Naive B cell (primary cell): Measurements from ENCODE around the gene UFM1. TPM values are rescaled to one million over a fixed set of nuclear protein-coding genes. Genes with fewer than 3 reads are reported as not detected.
A peak's percentile ranks its signal among the peaks of the same experiment; 100 is the strongest.
"Not testable (repeated sequence)": the region's sequence is repeated elsewhere in the genome, so short reads cannot be mapped to it uniquely, and the experiment has no call there.

Source experiments
- ATAC-seq, 2 donors: fragments of 150-1000 bp; cut with Tn5 transposase; 2 replicates each; pipeline ENCODE4 v1.10.0; 2021; ENCODE audit warnings: low read depth in 2 of 2, mild to moderate bottlenecking in 2 of 2, moderate library complexity in 2 of 2
- DNase-seq: peaks from one replicate; pipeline ENCODE4 v3.0.0; 2022
- H3K27ac Mint-ChIP-seq, 6 donors: one replicate each; pipeline ENCODE4 v1.8.0; 2020 to 2022; ENCODE audit warnings: mild to moderate bottlenecking in 6 of 6, mixed read lengths in 6 of 6, moderate library complexity in 5 of 6, inconsistent platforms in 2 of 6
- H3K27me3 Mint-ChIP-seq, 3 donors: one replicate each; pipeline ENCODE4 v1.8.0; 2021 to 2022; ENCODE audit warnings: mixed read lengths in 3 of 3, mild to moderate bottlenecking in 1 of 3
- H3K36me3 Mint-ChIP-seq, 2 donors: one replicate each; pipeline ENCODE4 v1.8.0; 2020 to 2022; ENCODE audit warnings: mixed read lengths in 2 of 2, inconsistent platforms in 1 of 2, mild to moderate bottlenecking in 1 of 2
- H3K4me1 Mint-ChIP-seq, 3 donors: one replicate each; pipeline ENCODE4 v1.8.0; 2020 to 2022; ENCODE audit warnings: mixed read lengths in 3 of 3, inconsistent platforms in 1 of 3, mild to moderate bottlenecking in 1 of 3, moderate library complexity in 1 of 3
- H3K4me3 Mint-ChIP-seq, 8 donors: one replicate each; pipeline ENCODE4 v1.8.0; 2020 to 2022; ENCODE audit warnings: mild to moderate bottlenecking in 8 of 8, mixed read lengths in 8 of 8, moderate library complexity in 8 of 8, inconsistent platforms in 2 of 8
- H3K9me3 Mint-ChIP-seq, 7 donors: one replicate each; pipeline ENCODE4 v1.8.0; 2020 to 2022; ENCODE audit warnings: mixed read lengths in 7 of 7, mild to moderate bottlenecking in 5 of 7, inconsistent platforms in 2 of 7, moderate library complexity in 1 of 7
- polyA plus RNA-seq, 6 donors: library from polyadenylated mRNA; unstranded; fragments of 300-500 nt; fragmentation: Illumina TruSeq; gene quantifications; one replicate each; pipeline ENCODE4 v1.2.3, GENCODE V29; 2021; ENCODE audit warnings: low read depth in 6 of 6

UFM1 gene
- 10 to 100 TPM; 65.2 to 85.5 (median 72.8) TPM for polyA plus RNA-seq

DNA sequence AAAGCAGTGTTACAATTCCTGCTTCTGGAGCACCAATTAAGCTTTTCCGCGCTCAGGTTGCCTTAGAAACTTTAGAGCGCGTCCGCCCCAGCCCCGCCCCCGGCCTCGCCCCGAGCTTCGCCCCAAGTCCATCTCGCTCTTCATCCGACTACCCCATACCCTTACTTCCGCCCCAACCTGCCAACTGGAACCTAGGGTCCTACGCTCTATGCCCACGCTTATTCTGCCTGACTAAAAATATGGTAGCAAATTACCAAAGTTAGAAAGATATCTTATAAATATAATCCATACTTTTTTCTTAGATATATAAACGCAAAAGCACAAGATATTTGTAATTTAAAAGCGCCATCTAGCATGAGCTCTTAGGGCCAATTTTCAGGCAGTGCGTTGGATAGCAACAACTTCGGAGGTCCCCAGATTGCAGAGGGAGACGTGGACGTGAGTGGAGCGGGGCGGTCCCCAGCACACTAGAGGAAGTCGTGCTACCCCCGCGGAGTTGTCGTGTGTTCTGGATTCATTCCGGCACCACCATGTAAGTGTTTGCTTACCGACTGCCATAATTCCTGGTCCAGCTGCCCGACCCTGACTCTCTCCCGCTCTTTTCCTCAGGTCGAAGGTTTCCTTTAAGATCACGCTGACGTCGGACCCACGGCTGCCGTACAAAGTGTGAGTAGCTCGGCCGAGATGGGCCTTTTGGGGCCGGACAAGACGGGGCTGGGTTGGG, at the start of gene UFM1:
TSS of gene UFM1 (plus strand) at position 462 of the 724 bp plus-strand sequence. CDS start at position 531, 69 bp downstream.
- Mint-ChIP-seq H3K9me3 (no peaks in the 10 kb centered on the region), H3K4me3 (peak within 1 kb of the TSS; percentile 89 to 100 (median 99)), H3K4me1 (peaks cover 27 to 39% (median 28%) of the 10 kb centered on the region in 3 donors), H3K27me3 (no peaks in the 10 kb centered on the region), H3K27ac (peak within 1 kb of the TSS; percentile 95 to 99 (median 98)), H3K36me3 (peaks cover 7 to 12% of the 10 kb centered on the region in 2 donors)
- peak; percentile 91 to 93 for ATAC-seq
- peak; percentile 89 for DNase-seq

DNA sequence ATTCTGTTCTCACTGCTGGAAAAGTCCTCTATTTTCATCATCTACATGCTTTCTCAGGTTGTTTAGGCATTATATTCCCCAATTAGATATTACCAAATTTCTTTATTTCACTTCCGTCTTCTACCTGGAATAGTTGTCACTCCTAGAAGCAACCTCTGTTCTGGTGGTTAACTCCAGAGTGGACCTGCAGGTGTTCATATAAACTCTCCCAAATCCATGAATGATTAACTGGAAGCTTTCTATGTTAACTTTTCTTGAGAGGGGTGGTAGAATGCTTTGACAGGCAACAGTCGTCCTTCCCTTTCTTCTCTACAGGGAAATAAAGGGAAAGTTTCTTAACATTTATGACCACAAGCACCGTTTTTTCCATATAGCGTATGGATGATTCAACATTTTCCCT, 48.4 kb upstream of the UFM1 start:
- ATAC-seq, result no peak
- H3K27me3 Mint-ChIP-seq, result peaks cover 0 to 4% (median 0%) of the 10 kb centered on the region in 3 donors
- no peaks in the 10 kb centered on the region for H3K36me3 Mint-ChIP-seq

DNA sequence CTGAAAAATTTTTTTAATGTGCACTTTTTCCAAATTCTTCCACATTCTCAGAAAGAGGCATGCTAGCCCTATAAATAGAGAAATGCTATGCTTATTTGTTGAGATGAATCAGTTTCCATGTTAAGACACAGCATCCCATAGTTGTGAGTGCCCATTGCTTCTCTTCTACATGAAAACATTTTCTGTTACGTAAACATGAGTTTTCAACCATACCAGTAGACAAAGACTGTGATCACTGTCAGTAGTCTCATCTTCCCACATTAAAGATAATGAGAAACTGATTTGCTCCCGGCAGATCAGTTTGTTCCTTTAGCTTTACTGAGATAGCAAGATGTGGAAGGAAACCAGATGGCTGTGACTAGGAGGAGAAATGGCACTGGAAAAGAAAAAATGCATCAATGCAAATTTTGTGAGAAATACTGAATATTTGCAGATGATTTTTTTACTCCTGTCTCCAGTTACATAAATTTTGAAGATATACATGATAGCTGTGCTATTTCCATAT, 45.8 kb upstream of the UFM1 start:
- Mint-ChIP-seq H3K27me3 (peaks cover 0 to 4% (median 0%) of the 10 kb centered on the region in 3 donors), H3K36me3 (no peaks in the 10 kb centered on the region), H3K9me3 (peaks cover 0 to 7% (median 2%) of the 10 kb centered on the region in 7 donors), H3K4me1 (no peaks in the 10 kb centered on the region), H3K4me3 (no peak overlapping the region), H3K27ac (no peak overlapping the region)
- no peak for ATAC-seq
- DNase-seq, result no peak

More for the DNA sequence above, 48.4 kb upstream of the UFM1 start:
- Mint-ChIP-seq H3K4me3 (no peak overlapping the region), H3K9me3 (peaks cover 0 to 5% (median 2%) of the 10 kb centered on the region in 7 donors), H3K4me1 (no peaks in the 10 kb centered on the region), H3K27ac (no peak overlapping the region)
- DNase-seq, result no peak

DNA sequence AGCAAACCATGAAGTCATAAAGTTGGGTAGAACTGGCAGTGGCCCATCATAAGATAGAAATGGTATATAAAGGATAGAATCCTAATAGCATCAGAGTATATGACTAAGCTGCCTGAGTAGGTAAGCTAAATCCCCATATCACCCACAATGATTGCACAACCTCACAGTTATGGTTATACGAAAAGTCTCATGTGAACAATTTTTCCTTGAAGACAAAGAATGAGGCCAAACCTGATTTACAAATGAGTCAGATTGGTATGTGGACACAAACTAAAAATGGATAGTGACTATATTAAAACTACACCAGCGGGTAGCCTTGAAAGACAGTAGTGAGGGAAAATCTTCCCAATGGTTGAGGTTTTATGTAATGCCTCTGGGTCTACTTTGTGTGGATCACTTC, 40.9 kb upstream of the UFM1 start:
- peaks cover 0 to 9% (median 5%) of the 10 kb centered on the region in 7 donors for H3K9me3 Mint-ChIP-seq
- H3K4me3 Mint-ChIP-seq, result no peak overlapping the region
- H3K27ac Mint-ChIP-seq, result no peak overlapping the region
- ATAC-seq, result no peak
- H3K27me3 Mint-ChIP-seq, result peaks cover 0 to 4% (median 0%) of the 10 kb centered on the region in 3 donors
- no peaks in the 10 kb centered on the region for H3K36me3 Mint-ChIP-seq
- no peaks in the 10 kb centered on the region for H3K4me1 Mint-ChIP-seq
- DNase-seq, result no peak

DNA sequence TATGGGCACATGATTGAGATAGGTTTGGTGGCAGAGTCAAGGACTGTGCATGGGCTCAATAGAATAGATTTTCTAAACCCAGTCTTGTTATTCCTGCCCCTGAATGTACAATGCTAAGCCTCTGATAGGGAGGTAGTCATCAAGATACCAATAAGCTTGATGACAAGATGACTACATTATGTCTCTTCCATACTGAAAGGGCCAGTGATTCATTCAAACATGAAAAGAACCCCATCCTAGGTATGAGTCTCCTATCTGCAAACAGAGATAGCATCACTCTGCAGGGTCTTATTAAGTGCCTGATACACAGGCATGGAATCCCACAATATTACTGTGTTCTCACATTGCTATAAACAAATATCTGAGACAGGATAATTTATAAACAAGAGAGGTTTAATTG, 40.3 kb upstream of the UFM1 start:
- Mint-ChIP-seq H3K27me3 (peaks cover 0 to 4% (median 0%) of the 10 kb centered on the region in 3 donors), H3K4me1 (no peaks in the 10 kb centered on the region), H3K27ac (no peak overlapping the region), H3K36me3 (no peaks in the 10 kb centered on the region), H3K4me3 (no peak overlapping the region), H3K9me3 (peaks cover 0 to 9% (median 5%) of the 10 kb centered on the region in 7 donors)
- DNase-seq (no peak), ATAC-seq (no peak)

DNA sequence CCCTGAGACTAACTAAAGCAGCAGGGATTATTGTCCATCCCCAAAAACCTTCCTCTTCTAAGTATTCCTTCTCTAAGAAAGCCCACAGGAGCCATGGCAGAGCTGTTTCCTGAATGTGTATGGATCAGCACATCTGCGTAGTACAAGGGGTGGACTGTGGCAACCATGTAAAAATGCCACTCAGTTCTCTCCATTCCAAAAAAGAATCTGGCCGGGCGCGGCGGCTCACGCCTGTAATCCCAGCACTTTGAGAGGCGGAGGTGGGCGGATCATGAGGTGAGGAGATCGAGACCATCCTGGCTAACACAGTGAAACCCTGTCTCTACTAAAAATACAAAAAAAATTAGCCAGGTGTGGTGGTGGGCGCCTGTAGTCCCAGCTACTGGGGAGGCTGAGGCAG, 38.5 kb upstream of the UFM1 start:
- not testable (repeated sequence) for H3K27ac Mint-ChIP-seq, ATAC-seq, H3K36me3 Mint-ChIP-seq, H3K4me1 Mint-ChIP-seq, H3K27me3 Mint-ChIP-seq, DNase-seq, H3K4me3 Mint-ChIP-seq, H3K9me3 Mint-ChIP-seq

DNA sequence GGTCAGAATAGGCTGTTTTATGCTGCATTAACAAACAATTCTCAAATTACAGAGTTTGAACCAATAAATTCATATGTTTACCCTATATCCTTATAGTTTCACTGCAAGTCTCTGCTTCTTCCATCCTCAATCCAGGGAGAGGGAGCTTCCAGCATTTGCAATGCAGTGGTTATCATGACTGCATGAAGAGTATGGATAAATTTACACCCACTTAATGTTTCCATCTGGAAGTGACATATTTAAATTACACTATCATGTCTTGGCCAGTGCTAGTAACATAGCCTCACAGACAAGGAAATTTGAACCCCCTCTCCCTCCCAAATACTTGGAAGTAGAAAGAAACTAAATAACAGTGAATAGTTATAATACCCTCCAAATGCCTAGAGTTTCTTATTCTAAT, 33.5 kb upstream of the UFM1 start:
- no peak for ATAC-seq
- Mint-ChIP-seq H3K27ac (no peak overlapping the region), H3K27me3 (peaks cover 0 to 22% (median 12%) of the 10 kb centered on the region in 3 donors), H3K4me1 (no peaks in the 10 kb centered on the region), H3K4me3 (no peak overlapping the region), H3K36me3 (peaks cover 0 to 8% of the 10 kb centered on the region in 2 donors), H3K9me3 (peaks cover 0 to 8% (median 5%) of the 10 kb centered on the region in 7 donors)
- no peak for DNase-seq

DNA sequence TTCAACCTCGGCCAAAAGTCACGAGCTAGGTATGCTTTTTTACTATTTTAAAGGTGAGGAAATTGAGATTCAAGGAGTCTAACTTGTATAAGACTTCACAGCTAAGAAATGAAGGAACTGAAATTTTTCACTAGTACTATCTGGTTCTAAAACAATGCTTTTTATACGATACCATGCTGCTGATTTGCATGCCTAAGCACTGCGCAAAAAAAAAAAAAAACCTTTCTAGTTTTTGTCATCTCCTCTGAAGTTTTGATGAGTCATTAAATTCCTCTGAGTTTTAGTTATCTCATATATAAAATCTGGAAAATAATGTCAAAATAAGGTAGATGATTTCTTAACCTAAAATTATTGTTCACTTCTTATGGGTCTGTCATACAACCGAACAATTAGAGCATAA, 28.0 kb upstream of the UFM1 start:
- Mint-ChIP-seq H3K4me3 (no peak overlapping the region), H3K27me3 (peaks cover 12 to 35% (median 18%) of the 10 kb centered on the region in 3 donors), H3K4me1 (no peaks in the 10 kb centered on the region), H3K9me3 (peaks cover 0 to 8% (median 3%) of the 10 kb centered on the region in 7 donors), H3K36me3 (peaks cover 0 to 8% of the 10 kb centered on the region in 2 donors), H3K27ac (no peak overlapping the region)
- DNase-seq, result no peak
- ATAC-seq, result no peak

DNA sequence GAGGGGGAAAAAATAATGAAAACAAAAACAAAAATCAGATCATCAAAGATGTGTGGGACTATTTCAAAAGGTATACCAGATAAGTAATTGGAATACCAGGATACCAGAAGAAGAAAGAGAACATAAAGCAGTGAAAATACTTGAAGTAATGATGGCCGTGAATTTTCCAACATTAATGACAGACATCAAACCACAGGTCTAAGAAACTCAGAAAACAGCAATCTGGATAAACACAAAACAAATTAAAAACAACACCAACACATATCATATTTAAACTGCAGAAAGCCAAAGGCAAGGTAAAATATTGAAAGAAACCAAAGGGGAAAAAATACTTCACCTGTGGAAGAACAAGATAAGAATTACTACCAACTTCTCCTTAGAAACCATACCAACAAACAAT, 24.2 kb upstream of the UFM1 start:
- no peak for DNase-seq
- no peak for ATAC-seq
- H3K4me3 Mint-ChIP-seq, result no peak overlapping the region
- H3K36me3 Mint-ChIP-seq, result no peaks in the 10 kb centered on the region
- no peaks in the 10 kb centered on the region for H3K4me1 Mint-ChIP-seq
- H3K27me3 Mint-ChIP-seq, result peaks cover 0 to 18% (median 15%) of the 10 kb centered on the region in 3 donors
- H3K9me3 Mint-ChIP-seq, result peaks cover 0 to 5% (median 0%) of the 10 kb centered on the region in 7 donors
- H3K27ac Mint-ChIP-seq, result no peak overlapping the region

DNA sequence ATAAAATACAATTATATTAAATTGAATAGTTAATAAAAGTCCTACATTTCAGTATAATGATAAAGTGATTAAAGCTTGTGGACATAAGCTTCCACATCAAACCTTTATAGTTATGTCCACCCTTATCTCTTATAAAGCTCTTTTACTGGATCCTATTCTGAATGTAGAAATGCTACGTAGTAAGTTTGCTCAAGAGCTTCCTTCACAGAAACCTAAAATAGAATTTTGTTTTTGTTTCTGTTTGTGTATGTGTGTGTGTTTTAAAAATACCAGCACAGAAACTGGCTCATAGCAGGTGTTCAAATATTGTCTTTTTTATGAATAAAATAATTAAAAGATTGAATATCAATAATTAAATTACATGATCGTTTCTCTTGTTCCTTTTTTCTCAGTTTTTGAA, 21.0 kb upstream of the UFM1 start:
- DNase-seq (no peak), ATAC-seq (no peak)
- H3K27ac Mint-ChIP-seq, result no peak overlapping the region
- peaks cover 0 to 4% (median 0%) of the 10 kb centered on the region in 7 donors for H3K9me3 Mint-ChIP-seq
- H3K4me3 Mint-ChIP-seq, result no peak overlapping the region
- H3K36me3 Mint-ChIP-seq, result no peaks in the 10 kb centered on the region
- peaks cover 0 to 18% (median 12%) of the 10 kb centered on the region in 3 donors for H3K27me3 Mint-ChIP-seq
- no peaks in the 10 kb centered on the region for H3K4me1 Mint-ChIP-seq

DNA sequence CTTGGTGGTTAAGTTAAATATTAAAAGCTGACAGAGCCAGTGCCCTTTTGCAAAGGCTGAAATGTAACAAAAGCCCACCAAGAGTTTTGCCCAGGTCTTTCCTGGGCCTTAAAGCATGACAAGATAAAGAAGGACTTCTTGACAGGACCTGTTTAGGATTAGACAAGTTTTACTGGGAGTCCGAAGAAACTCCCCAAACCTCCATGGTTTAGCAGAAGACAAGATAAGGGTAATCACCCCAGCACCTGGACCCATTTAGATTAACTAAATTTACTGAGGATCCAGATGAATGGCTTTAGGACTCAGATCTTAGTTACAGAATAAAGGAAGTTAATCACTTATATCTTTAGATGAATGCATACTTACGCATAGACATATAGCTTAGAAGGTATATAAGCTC, 14.8 kb upstream of the UFM1 start:
- ATAC-seq, result no peak
- DNase-seq, result no peak
- Mint-ChIP-seq H3K36me3 (no peaks in the 10 kb centered on the region), H3K4me1 (no peaks in the 10 kb centered on the region), H3K4me3 (no peak overlapping the region), H3K27ac (no peak overlapping the region), H3K27me3 (no peaks in the 10 kb centered on the region), H3K9me3 (no peaks in the 10 kb centered on the region)

DNA sequence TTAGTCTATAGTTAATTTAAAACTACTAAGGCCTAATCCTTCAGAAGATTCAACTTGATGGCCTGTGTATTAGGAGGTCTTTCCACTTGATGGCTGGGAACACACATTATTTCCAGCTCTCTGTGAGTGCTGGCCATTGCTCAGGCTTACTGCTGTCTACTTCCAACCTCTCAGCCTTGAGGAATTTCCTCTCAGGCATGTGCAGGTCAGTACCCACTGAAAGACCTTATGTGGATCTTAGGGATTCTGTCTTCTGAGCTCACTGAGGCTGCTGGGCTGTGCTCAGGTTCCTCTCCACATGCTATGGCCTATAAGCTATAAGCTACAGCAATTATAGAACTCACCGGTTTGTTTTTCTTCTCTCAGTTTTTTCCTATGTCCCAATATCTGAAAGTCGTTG, 11.6 kb upstream of the UFM1 start:
- H3K27ac Mint-ChIP-seq, result no peak overlapping the region
- H3K36me3 Mint-ChIP-seq, result no peaks in the 10 kb centered on the region
- H3K4me3 Mint-ChIP-seq, result no peak overlapping the region
- ATAC-seq (no peak), DNase-seq (no peak)
- peaks cover 6 to 15% (median 11%) of the 10 kb centered on the region in 3 donors for H3K27me3 Mint-ChIP-seq
- no peaks in the 10 kb centered on the region for H3K9me3 Mint-ChIP-seq
- no peaks in the 10 kb centered on the region for H3K4me1 Mint-ChIP-seq

DNA sequence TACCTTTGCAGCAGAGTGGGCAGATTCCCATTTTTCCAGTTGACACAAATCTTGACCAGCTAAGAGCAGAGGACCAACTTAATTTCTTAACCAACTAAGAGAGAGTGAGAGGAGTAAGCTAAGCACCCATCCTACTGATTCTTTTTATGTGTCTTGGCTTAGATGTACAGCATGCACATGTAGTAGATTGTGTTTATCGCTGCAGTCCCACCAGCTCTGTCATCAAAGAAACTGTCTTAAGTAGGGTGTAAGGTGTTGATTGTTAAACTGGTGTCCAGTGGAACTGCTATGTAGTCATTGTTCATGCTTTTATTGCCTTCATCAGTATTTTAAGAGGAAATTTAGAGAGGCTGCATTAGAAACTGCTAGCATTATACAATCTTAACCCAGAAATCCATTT, 9.0 kb upstream of the UFM1 start:
- Mint-ChIP-seq H3K27me3 (peaks cover 6 to 15% (median 11%) of the 10 kb centered on the region in 3 donors), H3K9me3 (no peaks in the 10 kb centered on the region), H3K27ac (no peak overlapping the region), H3K36me3 (no peaks in the 10 kb centered on the region), H3K4me3 (no peak overlapping the region), H3K4me1 (no peaks in the 10 kb centered on the region)
- DNase-seq (no peak), ATAC-seq (no peak)

DNA sequence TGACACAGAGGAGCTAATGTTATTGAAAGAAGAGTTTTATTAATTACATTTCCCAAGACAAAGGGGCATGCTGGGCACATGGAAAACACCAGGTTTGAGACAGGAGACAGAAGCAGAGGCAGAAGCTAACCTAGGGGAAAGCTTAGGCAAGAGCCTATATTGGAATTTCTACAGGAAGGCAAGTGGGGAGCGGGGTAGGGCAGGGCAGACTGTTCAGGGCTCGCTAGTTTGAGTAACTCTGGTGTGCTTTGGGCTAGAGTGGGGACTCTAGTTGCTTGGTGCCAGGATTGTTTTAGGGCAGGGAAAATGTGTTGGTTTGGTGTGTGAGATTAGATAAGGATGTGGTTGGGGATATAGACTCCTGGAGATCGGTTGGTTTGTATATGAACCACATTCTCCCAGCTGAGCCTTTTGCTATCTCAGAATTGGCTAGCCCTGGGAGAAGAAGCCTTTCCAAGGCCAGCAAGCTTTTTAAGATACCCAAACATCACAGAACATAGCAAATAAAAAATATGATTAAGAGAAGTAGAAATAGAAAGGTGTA, 8.4 kb upstream of the UFM1 start:
- no peak for ATAC-seq
- Mint-ChIP-seq H3K4me1 (no peaks in the 10 kb centered on the region), H3K27ac (peak overlapping the region in 1 of 6 donors; percentile 68), H3K27me3 (peaks cover 6 to 15% (median 11%) of the 10 kb centered on the region in 3 donors), H3K36me3 (no peaks in the 10 kb centered on the region), H3K9me3 (no peaks in the 10 kb centered on the region), H3K4me3 (no peak overlapping the region)
- DNase-seq, result no peak
